ENCODE measurements around the gene CCDC196. TPM values are rescaled to one million over a fixed set of nuclear protein-coding genes. Genes with fewer than 3 reads are reported as not detected.

The CCDC196 gene
- total and polyA plus RNA-seq, 10 of the 15 experiments (the other 5 are each of a cell fraction or from before 2014, with no cell fraction given): 0.03 to 0.52 (median 0.28) TPM; not detected in 7

DNA sequence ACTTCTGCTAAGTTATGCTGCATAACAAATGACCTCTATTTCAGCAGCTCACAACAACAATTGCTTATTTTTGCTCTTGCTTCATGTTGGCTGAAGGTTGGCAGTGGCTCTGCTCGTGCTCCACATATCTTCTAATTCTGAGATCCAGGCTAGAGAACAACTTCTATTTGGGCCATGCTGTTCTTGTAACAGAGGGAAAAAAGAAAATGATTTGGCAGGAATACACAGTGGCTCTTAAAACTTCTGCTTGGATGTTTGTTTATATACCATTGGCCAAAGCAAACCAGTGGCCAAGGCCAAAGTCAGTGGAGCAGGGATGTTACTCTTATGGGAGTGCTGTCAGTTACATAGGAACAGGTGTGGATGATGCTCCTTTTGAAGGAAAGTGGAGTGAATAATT, 53.9 kb downstream of the CCDC196 start (continued):
- TF ChIP-seq MYC (IDR thresholded peaks at IDR 0.05; ENCODE audit: insufficient read depth, insufficient read length, insufficient replicate concordance, low read length, severe bottlenecking) (no peak), RFX5 (IDR thresholded peaks at IDR 0.05; ENCODE audit: low read depth, low read length) (no peak), IKZF1 (conservative IDR thresholded peaks at IDR 0.05) (no peak)
- TF ChIP-seq, protein P1, sequence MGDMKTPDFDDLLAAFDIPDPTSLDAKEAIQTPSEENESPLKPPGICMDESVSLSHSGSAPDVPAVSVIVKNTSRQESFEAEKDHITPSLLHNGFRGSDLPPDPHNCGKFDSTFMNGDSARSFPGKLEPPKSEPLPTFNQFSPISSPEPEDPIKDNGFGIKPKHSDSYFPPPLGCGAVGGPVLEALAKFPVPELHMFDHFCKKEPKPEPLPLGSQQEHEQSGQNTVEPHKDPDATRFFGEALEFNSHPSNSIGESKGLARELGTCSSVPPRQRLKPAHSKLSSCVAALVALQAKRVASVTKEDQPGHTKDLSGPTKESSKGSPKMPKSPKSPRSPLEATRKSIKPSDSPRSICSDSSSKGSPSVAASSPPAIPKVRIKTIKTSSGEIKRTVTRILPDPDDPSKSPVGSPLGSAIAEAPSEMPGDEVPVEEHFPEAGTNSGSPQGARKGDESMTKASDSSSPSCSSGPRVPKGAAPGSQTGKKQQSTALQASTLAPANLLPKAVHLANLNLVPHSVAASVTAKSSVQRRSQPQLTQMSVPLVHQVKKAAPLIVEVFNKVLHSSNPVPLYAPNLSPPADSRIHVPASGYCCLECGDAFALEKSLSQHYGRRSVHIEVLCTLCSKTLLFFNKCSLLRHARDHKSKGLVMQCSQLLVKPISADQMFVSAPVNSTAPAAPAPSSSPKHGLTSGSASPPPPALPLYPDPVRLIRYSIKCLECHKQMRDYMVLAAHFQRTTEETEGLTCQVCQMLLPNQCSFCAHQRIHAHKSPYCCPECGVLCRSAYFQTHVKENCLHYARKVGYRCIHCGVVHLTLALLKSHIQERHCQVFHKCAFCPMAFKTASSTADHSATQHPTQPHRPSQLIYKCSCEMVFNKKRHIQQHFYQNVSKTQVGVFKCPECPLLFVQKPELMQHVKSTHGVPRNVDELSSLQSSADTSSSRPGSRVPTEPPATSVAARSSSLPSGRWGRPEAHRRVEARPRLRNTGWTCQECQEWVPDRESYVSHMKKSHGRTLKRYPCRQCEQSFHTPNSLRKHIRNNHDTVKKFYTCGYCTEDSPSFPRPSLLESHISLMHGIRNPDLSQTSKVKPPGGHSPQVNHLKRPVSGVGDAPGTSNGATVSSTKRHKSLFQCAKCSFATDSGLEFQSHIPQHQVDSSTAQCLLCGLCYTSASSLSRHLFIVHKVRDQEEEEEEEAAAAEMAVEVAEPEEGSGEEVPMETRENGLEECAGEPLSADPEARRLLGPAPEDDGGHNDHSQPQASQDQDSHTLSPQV (IDR thresholded peaks at IDR 0.05): no peak
- TF ChIP-seq, protein P2, sequence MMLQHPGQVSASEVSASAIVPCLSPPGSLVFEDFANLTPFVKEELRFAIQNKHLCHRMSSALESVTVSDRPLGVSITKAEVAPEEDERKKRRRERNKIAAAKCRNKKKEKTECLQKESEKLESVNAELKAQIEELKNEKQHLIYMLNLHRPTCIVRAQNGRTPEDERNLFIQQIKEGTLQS (IDR thresholded peaks at IDR 0.05; ENCODE audit: borderline replicate concordance, extremely low read depth, low read depth, low read length): no peak

DNA sequence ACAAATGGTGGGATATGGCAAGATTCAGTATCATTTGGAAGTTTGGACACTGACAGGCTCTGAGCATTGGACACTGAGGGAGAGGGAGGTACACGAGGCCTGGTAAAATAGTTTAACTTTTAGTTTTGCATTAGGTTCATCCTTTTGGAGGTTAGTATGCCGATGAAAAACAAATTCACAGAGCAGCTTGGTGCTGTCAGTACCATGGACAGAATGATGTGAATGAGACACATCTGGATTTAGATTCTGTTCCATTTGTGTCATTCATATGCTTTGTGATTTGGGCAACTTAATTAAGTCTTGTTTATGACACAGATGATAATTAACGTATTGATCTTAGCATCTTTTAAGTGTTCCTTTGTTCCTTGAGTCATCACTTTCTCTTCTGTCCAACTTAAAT, 55.5 kb downstream of the CCDC196 start:
- H3K79me2 ChIP-seq (ENCODE audit: control insufficient read depth, insufficient read depth, low read length): peaks cover 32% of the 10 kb centered on the region
- no peak for FAIRE-seq
- intact Hi-C loops (cut with micrococcal nuclease; ENCODE audit: unreplicated experiment) (no loop called here), in situ Hi-C loops (cut with MboI) (no loop called here)
- no peak for DNase-seq (ENCODE audit: low read depth, low spot score)
- ChIA-PET POLR2A (interaction anchor here (0.6 kb wide), 1 partner anchor 44 kb away, joined by 3 read pairs; no protein-coding TSS in a partner anchor), CTCF (no interaction called here), SMC1A (ENCODE audit: uncharacterized antibody, unreplicated experiment) (no interaction called here), RAD21 (ENCODE audit: unreplicated experiment) (no interaction called here)
- ATAC-seq: no peak
- WGBS (ENCODE audit: insufficient coverage, insufficient replicate concordance, low lambda C conversion rate, missing lambda C conversion rate): 96% methylated on average over 3 of the region's 3 CpGs
- H4K20me1 ChIP-seq (ENCODE audit: control insufficient read depth, insufficient read depth): no peaks in the 10 kb centered on the region
- no peak overlapping the region for H3K4me2 ChIP-seq (ENCODE audit: control insufficient read depth, insufficient read depth)
- H2AFZ ChIP-seq (ENCODE audit: control insufficient read depth, low read depth, low read length): no peak overlapping the region
- TF ChIP-seq, protein P3, sequence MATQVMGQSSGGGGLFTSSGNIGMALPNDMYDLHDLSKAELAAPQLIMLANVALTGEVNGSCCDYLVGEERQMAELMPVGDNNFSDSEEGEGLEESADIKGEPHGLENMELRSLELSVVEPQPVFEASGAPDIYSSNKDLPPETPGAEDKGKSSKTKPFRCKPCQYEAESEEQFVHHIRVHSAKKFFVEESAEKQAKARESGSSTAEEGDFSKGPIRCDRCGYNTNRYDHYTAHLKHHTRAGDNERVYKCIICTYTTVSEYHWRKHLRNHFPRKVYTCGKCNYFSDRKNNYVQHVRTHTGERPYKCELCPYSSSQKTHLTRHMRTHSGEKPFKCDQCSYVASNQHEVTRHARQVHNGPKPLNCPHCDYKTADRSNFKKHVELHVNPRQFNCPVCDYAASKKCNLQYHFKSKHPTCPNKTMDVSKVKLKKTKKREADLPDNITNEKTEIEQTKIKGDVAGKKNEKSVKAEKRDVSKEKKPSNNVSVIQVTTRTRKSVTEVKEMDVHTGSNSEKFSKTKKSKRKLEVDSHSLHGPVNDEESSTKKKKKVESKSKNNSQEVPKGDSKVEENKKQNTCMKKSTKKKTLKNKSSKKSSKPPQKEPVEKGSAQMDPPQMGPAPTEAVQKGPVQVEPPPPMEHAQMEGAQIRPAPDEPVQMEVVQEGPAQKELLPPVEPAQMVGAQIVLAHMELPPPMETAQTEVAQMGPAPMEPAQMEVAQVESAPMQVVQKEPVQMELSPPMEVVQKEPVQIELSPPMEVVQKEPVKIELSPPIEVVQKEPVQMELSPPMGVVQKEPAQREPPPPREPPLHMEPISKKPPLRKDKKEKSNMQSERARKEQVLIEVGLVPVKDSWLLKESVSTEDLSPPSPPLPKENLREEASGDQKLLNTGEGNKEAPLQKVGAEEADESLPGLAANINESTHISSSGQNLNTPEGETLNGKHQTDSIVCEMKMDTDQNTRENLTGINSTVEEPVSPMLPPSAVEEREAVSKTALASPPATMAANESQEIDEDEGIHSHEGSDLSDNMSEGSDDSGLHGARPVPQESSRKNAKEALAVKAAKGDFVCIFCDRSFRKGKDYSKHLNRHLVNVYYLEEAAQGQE (IDR thresholded peaks at IDR 0.05; ENCODE audit: low read depth, low read length): peak; percentile 51; the same call in 1 of the 2 replicates
- no peak for TF ChIP-seq HDGF (IDR thresholded peaks at IDR 0.05)
- BruUV-seq (replicated peaks): no TSS peak
- H3K4me3 ChIP-seq: no peak overlapping the region
- H3K27me3 ChIP-seq (replicated peaks in 1 of 2; ENCODE audit: control insufficient read depth in 2 of 2, insufficient read depth in 2 of 2, low read length in 1 of 2): no peaks in the 10 kb centered on the region
- no peaks in the 10 kb centered on the region for H3K4me1 ChIP-seq (ENCODE audit: control insufficient read depth, insufficient read depth, low read length)
- no peaks in the 10 kb centered on the region for H3K36me3 ChIP-seq (ENCODE audit: control insufficient read depth in 2 of 2, insufficient read depth in 2 of 2, low read length in 1 of 2)
- no peaks in the 10 kb centered on the region; the same call in 1 of the 3 replicates for H3K9me3 ChIP-seq (replicated peaks; ENCODE audit: control insufficient read depth, insufficient read depth, low read length)
- H3K27ac ChIP-seq (ENCODE audit: control insufficient read depth, insufficient read depth): no peak overlapping the region
- H3K9ac ChIP-seq (ENCODE audit: control insufficient read depth, insufficient read depth, low read length): no peak overlapping the region
